Measurements from ENCODE around the gene EIF4B. TPM values are rescaled to one million over a fixed set of nuclear protein-coding genes. Genes with fewer than 3 reads are reported as not detected.

EIF4B gene
- polyA plus RNA-seq, 1 of the 3 experiments (the other 2 are of a cell fraction), result 267 TPM

GRCh38 chr12:53048033-53048779, 42.0 kb downstream of the EIF4B start:
- H3K4me2 ChIP-seq, result peak overlapping the region; percentile 99
- no peaks in the 10 kb centered on the region for H3K27me3 ChIP-seq (ENCODE audit: insufficient read depth)
- ChIA-PET POLR2A (interaction anchor here (1.1 to 1.9 kb wide), 3 partner anchors 11 to 41 kb away, joined by 4 to 8 read pairs (median 6); no protein-coding TSS in a partner anchor), CTCF (interaction anchor here (0.7 to 13.8 kb wide), 30 partner anchors 9 to 698 kb away, joined by 3 to 182 read pairs (median 5); partner anchors contain the start of genes ATP5MC2, EIF4B, IGFBP6 and SPRYD3)
- H3K9me2 ChIP-seq, result no peaks in the 10 kb centered on the region
- no peak overlapping the region for H2AFZ ChIP-seq (ENCODE audit: low read depth)
- H3F3A ChIP-seq (replicated peaks; ENCODE audit: insufficient read depth), result peaks cover 30% of the 10 kb centered on the region
- peaks cover 0 to 4% of the 10 kb centered on the region in 2 experiments for H3K36me3 ChIP-seq (replicated peaks in 1 of 2; ENCODE audit: control insufficient read depth in 1 of 2, insufficient read depth in 2 of 2, low read length in 1 of 2)
- H3K9me3 ChIP-seq, result no peaks in the 10 kb centered on the region
- peak overlapping the region; percentile 95 to 98 for H3K27ac ChIP-seq (ENCODE audit: low read depth in 2 of 2, low read length in 1 of 2)
- DNase-seq, result peak; percentile 76
- peak overlapping the region; percentile 76 for H3K9ac ChIP-seq
- H3K4me1 ChIP-seq (ENCODE audit: control insufficient read depth in 1 of 2, insufficient read depth in 2 of 2, low read depth in 1 of 2, low read length in 1 of 2), result peaks cover 34 to 71% of the 10 kb centered on the region in 2 experiments
- H4K20me1 ChIP-seq (ENCODE audit: insufficient read depth), result no peaks in the 10 kb centered on the region
- H3K4me3 ChIP-seq (ENCODE audit: low read depth in 2 of 2, low read length in 1 of 2), result peak overlapping the region; percentile 73 to 75
- 30% methylated on average over 6 of the region's 10 CpGs for WGBS (ENCODE audit: low lambda C conversion rate)
- peaks cover 37% of the 10 kb centered on the region for H3K79me2 ChIP-seq (ENCODE audit: insufficient read depth)
- peak; percentile 86 for TF ChIP-seq NFIC (IDR thresholded peaks at IDR 0.05; ENCODE audit: borderline replicate concordance)
- peak; percentile 44 for TF ChIP-seq RAD21 (IDR thresholded peaks at IDR 0.05; ENCODE audit: low read length)
- no peak for TF ChIP-seq FOXM1 (IDR thresholded peaks at IDR 0.05; ENCODE audit: low read depth)
- no peak for TF ChIP-seq RFX5 (IDR thresholded peaks at IDR 0.05; ENCODE audit: low read length)
- peak; percentile 17; the same call in 1 of the 2 replicates for TF ChIP-seq PBX3 (IDR thresholded peaks at IDR 0.05)
- TF ChIP-seq MXI1 (IDR thresholded peaks at IDR 0.05; ENCODE audit: low read depth, low read length), result peak; percentile 50
- TF ChIP-seq USF2 (IDR thresholded peaks at IDR 0.05; ENCODE audit: borderline replicate concordance, low read depth, low read length), result no peak
- TF ChIP-seq POLR2AphosphoS5 (IDR thresholded peaks at IDR 0.05; ENCODE audit: low read depth, low read length), result 0 out of 2 replicates have a peak, but pooled peaks have one; percentile 4
- TF ChIP-seq RCOR1 (IDR thresholded peaks at IDR 0.05; ENCODE audit: low read length), result peak; percentile 31; the same call in 1 of the 2 replicates
- TF ChIP-seq CTCF (IDR thresholded peaks at IDR 0.05), result peak; percentile 34; the same call in 1 of the 2 replicates
- TF ChIP-seq EP300 (IDR thresholded peaks at IDR 0.05; ENCODE audit: borderline replicate concordance in 1 of 2, low read depth in 1 of 2, low read length in 1 of 2), result 0 out of 4 replicates have a peak, but pooled peaks of 1 of the 2 experiments have one; percentile 5
- TF ChIP-seq MEF2A (IDR thresholded peaks at IDR 0.05; ENCODE audit: borderline replicate concordance, low read depth), result no peak
- TF ChIP-seq YY1 (IDR thresholded peaks at IDR 0.05; ENCODE audit: low read depth), result no peak
- peak; percentile 44 for TF ChIP-seq TCF12 (IDR thresholded peaks at IDR 0.05)
- TF ChIP-seq MAX (IDR thresholded peaks at IDR 0.05; ENCODE audit: low read depth), result no peak
- no peak for TF ChIP-seq REST (IDR thresholded peaks at IDR 0.05; ENCODE audit: low read depth, low read length)
